Pancreas (tissue), 10 donors: ENCODE data around the gene NNAT. TPM values are rescaled to one million over a fixed set of nuclear protein-coding genes. Genes with fewer than 3 reads are reported as not detected.
"Not testable (repeated sequence)": the region's sequence is repeated elsewhere in the genome, so short reads cannot be mapped to it uniquely, and the experiment has no call there.

Experiments
- ATAC-seq, 4 donors: fragments of 200-7000 bp; cut with Tn5 transposase; one replicate each; pipeline versions ENCODE4 v1.8.0 to v1.9.1; 2020; ENCODE audit warnings: mild to moderate bottlenecking in 4 of 4, moderate library complexity in 4 of 4
- DNase-seq, 6 donors: peaks; one replicate each; pipeline ENCODE4 v3.0.0-alpha.2; 2020
- FAIRE-seq: peaks from 2 replicates; lab custom pipeline; 2012; peaks lifted over from hg19 to GRCh38; lab: Jason Lieb, UNC
- H3K27ac ChIP-seq, 4 donors: fragments of 200-600 bp; sonication (generic); 1 replicate in 3 of 4; 2 replicates in 1 of 4; pipeline versions ENCODE4 v1.5.0 to v1.8.0; 2020
- H3K27me3 ChIP-seq, 4 donors: fragments of 200-600 bp; one replicate each; pipeline ENCODE4 v1.8.0; 2021
- H3K36me3 ChIP-seq, 3 donors: fragments of 200-600 bp; sonication (generic) in 1 of 3; one replicate each; pipeline versions ENCODE4 v1.5.0 to v1.8.0; 2020 to 2021
- H3K4me1 ChIP-seq, 3 donors: fragments of 200-600 bp; one replicate each; pipeline ENCODE4 v1.8.0; 2021
- H3K4me3 ChIP-seq, 4 donors: fragments of 200-600 bp; sonication (generic) in 2 of 4; one replicate each; pipeline versions ENCODE4 v1.5.0 to v1.8.0; 2020 to 2021
- H3K9me3 ChIP-seq, 4 donors: fragments of 200-600 bp; one replicate each; pipeline ENCODE4 v1.8.0; 2021
- WGBS, 2 donors: extraction: QIAGEN DNeasy Blood & Tissue Kit; methylation state at CpG; one replicate each; pipeline ENCODE4 v1.1.7; 2013; 5-methylcytosine and 5-hydroxymethylcytosine counted together
- intact Hi-C, 3 donors: fragments of 100-400 bp; cut with DNase I; formaldehyde crosslinking; loops; one replicate each; pipeline versions ENCODE4 v1.11.1 to v1.14.2; 2022
- polyA plus RNA-seq, 2 donors: library from polyadenylated mRNA; stranded (reverse); fragments of 200-250 nt; gene quantifications; one replicate each; pipeline ENCODE4 v1.2.3, GENCODE V29; 2013
- total RNA-seq, 6 donors: library from RNA; stranded (reverse); fragmentation: NEBNext Ultra II Directional in 4 of 6; extraction: Animal tissue kit (Norgen Biotek cat#: 25700) in 4 of 6; gene quantifications; one replicate each; pipeline versions ENCODE4 v1.2.1 to v1.2.4, GENCODE V29; 2021 to 2023
- TF ChIP-seq, protein P1 (sequence below), 4 donors: fragments of 200-600 bp; sonication (generic) in 3 of 4; IDR thresholded peaks; one replicate each; pipeline versions ENCODE4 v1.5.0 to v1.8.0; 2021; ENCODE audit warnings: antibody characterized with exemption in 4 of 4
- donor health status: healthy with polysubstance abuse.
- donor health status: DM: no; HTN: no; CAD: no; lungs with moderate emphysema.
- donor health status: DM: no; HTN: no; CAD: no.
- donor health status: control.
- donor health status: control.
- donor health status: Bipolar disorder and iron deficiency.
- donor health status: DM: yes; HTN: yes; CAD: no.
- donor health status: DM: no; HTN: no; CAD: no.
- donor health status: DM: no; HTN: no; CAD: no.
- donor health status: DM: yes; HTN: yes; CAD: no.

The NNAT gene
- 1 to 10 TPM in 1 of 6 donors, under 1 TPM in 1, not detected in 4; 0.31 to 1.0 TPM for total RNA-seq
- polyA plus RNA-seq, result under 1 TPM; 0.34 to 0.92 TPM

DNA sequence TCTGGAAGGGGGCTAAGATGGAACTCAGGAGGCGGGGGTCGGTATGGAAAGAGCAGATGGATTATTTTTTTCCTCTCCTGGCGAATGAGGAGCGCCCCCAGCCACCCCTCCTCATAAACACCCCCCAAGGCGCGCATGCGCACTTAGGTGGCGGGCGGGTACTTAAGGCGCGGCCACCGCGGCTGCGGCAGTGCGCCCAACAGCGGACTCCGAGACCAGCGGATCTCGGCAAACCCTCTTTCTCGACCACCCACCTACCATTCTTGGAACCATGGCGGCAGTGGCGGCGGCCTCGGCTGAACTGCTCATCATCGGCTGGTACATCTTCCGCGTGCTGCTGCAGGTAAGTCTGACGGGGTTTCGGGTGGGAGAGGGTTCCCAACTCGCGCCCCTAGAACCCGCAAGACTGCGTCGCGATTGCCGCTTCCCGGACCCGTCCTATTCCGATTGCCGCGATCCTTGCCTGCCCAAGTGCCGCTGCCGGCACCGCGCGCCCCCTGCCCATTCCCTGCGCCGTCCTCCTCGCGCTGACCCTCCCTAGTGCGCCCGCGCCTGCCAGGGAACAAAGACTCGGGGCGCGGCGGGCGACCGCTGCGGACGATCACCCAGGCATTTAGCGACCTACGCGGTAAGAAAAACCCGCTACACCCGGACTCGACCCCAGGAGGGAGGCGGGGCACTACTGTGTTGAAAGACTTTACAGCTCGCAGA lies at the start of gene NNAT:
Gene NNAT, plus strand, starts transcription at position 190 of the 711 bp plus-strand sequence. Its CDS starts 82 bp downstream, at position 272.
- no peak for FAIRE-seq
- intact Hi-C loops, result loop anchor here in 1 of 3 donors (10.0 kb wide), 1 partner anchor 126 kb away; no protein-coding TSS in a partner anchor

GRCh38 chr20:37471741-37472235 lies 49.3 kb upstream of the NNAT start:
- intact Hi-C loops, result no loop called here
- WGBS, 2 donors, result 62 to 63% methylated on average over 7 of the region's 7 CpGs
- no peak for ATAC-seq
- no peak for FAIRE-seq
- Histone ChIP-seq H3K4me3 (no peak overlapping the region), H3K27ac (no peak overlapping the region), H3K27me3 (no peaks in the 10 kb centered on the region), H3K4me1 (no peaks in the 10 kb centered on the region), H3K9me3 (no peaks in the 10 kb centered on the region), H3K36me3 (no peaks in the 10 kb centered on the region)
- DNase-seq, result no peak
- TF ChIP-seq, protein P1, sequence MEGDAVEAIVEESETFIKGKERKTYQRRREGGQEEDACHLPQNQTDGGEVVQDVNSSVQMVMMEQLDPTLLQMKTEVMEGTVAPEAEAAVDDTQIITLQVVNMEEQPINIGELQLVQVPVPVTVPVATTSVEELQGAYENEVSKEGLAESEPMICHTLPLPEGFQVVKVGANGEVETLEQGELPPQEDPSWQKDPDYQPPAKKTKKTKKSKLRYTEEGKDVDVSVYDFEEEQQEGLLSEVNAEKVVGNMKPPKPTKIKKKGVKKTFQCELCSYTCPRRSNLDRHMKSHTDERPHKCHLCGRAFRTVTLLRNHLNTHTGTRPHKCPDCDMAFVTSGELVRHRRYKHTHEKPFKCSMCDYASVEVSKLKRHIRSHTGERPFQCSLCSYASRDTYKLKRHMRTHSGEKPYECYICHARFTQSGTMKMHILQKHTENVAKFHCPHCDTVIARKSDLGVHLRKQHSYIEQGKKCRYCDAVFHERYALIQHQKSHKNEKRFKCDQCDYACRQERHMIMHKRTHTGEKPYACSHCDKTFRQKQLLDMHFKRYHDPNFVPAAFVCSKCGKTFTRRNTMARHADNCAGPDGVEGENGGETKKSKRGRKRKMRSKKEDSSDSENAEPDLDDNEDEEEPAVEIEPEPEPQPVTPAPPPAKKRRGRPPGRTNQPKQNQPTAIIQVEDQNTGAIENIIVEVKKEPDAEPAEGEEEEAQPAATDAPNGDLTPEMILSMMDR (IDR thresholded peaks at IDR 0.05), result no peak

More for the DNA sequence above, at the start of gene NNAT:
- Histone ChIP-seq H3K4me3 (no peak within 1 kb of the TSS), H3K27me3 (no peaks in the 10 kb centered on the region), H3K9me3 (no peaks in the 10 kb centered on the region), H3K27ac (no peak within 1 kb of the TSS), H3K4me1 (peaks cover 0 to 6% (median 6%) of the 10 kb centered on the region in 3 donors), H3K36me3 (peaks cover 0 to 7% (median 0%) of the 10 kb centered on the region in 3 donors)
- DNase-seq (no peak), ATAC-seq (no peak)
- WGBS, 2 donors, result 87 to 92% methylated on average over 69 of the region's 69 CpGs
- TF ChIP-seq, protein P1 (IDR thresholded peaks at IDR 0.05), result no peak

- ATAC-seq, H3K27me3 ChIP-seq: not testable (repeated sequence)
- 75 to 81% methylated on average over 6 of the region's 6 CpGs for WGBS, 2 donors
Measured at GRCh38 chr20:37472435-37472834, 48.6 kb upstream of the NNAT start.

GRCh38 chr20:37473249-37474000 lies 47.6 kb upstream of the NNAT start:
- Histone ChIP-seq H3K27ac (no peak overlapping the region), H3K4me1 (no peaks in the 10 kb centered on the region), H3K4me3 (no peak overlapping the region), H3K27me3 (no peaks in the 10 kb centered on the region), H3K36me3 (no peaks in the 10 kb centered on the region), H3K9me3 (no peaks in the 10 kb centered on the region)
- FAIRE-seq, result no peak
- no peak for DNase-seq
- intact Hi-C loops, result no loop called here
- TF ChIP-seq, protein P1 (IDR thresholded peaks at IDR 0.05), result no peak
- 69 to 79% methylated on average over 11 of the region's 11 CpGs for WGBS, 2 donors
- no peak for ATAC-seq

More at GRCh38 chr20:37472435-37472834, 48.6 kb upstream of the NNAT start:
- intact Hi-C loops, DNase-seq, H3K4me3 ChIP-seq, H3K27ac ChIP-seq, H3K4me1 ChIP-seq, H3K9me3 ChIP-seq, FAIRE-seq, H3K36me3 ChIP-seq: not testable (repeated sequence)

GRCh38 chr20:37474386-37474785 lies 46.7 kb upstream of the NNAT start:
- intact Hi-C loops, result no loop called here
- TF ChIP-seq, protein P1 (IDR thresholded peaks at IDR 0.05), result no peak
- Histone ChIP-seq H3K27me3 (no peaks in the 10 kb centered on the region), H3K9me3 (no peaks in the 10 kb centered on the region), H3K4me1 (no peaks in the 10 kb centered on the region), H3K27ac (no peak overlapping the region), H3K4me3 (no peak overlapping the region), H3K36me3 (no peaks in the 10 kb centered on the region)
- DNase-seq, result no peak
- FAIRE-seq, result no peak
- no peak for ATAC-seq
- WGBS, 2 donors, result 53 to 73% methylated on average over 4 of the region's 4 CpGs
